G401.6 (cell line): Measurements from ENCODE around the gene EHD2.
"Not testable (repeated sequence)": the region's sequence is repeated elsewhere in the genome, so short reads cannot be mapped to it uniquely, and the experiment has no call there.

Experiments
- FAIRE-seq: peaks from 2 replicates; lab custom pipeline; 2012; peaks lifted over from hg19 to GRCh38; lab: Jason Lieb, UNC

EHD2 gene, protein sequence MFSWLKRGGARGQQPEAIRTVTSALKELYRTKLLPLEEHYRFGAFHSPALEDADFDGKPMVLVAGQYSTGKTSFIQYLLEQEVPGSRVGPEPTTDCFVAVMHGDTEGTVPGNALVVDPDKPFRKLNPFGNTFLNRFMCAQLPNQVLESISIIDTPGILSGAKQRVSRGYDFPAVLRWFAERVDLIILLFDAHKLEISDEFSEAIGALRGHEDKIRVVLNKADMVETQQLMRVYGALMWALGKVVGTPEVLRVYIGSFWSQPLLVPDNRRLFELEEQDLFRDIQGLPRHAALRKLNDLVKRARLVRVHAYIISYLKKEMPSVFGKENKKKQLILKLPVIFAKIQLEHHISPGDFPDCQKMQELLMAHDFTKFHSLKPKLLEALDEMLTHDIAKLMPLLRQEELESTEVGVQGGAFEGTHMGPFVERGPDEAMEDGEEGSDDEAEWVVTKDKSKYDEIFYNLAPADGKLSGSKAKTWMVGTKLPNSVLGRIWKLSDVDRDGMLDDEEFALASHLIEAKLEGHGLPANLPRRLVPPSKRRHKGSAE

DNA sequence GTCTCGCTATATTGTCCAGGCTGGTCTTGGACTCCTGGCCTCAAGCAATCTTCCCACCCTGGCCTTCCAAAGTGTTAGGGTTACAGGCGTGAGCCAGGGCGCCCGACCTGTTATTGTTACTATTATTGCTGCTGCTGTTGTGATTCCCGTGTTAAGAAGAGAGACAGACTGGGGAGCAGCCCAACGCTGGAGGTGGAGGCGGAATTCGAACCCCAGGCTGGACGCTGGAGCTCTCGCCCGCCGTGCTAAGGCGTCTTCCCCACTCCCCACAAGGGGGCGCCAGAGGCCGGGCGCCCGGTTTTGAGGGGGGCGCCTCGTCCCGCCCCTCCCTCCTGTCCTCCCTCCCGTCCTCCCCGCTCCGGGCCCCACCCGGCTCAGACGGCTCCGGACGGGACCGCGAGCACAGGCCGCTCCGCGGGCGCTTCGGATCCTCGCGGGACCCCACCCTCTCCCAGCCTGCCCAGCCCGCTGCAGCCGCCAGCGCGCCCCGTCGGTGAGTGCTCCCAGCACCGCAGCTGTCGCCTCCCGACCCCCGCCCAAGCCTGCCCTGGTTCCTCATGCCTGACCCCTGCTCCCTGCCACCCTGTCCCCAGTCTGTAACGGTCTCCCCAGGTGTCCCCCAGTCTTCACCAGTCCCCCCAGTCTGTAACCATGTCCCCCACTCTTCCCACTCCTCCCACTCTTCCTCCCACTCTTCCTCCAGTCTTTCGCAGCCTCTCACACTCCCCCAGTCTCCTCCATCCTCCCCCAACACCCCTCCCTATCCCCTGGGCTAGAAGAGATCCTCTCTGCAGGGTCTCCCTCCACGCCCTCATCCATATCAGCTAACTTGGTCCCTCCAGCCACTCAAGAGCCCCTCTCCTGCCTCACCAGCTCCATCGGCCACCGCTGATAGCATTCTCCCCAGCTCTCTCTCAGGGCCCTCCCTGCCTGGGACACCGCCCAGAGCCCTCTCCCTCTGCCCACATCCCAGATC is at the start of gene EHD2:
TSS of gene EHD2 (plus strand) at position 377 of the 976 bp plus-strand sequence. CDS start 3,191 bp downstream, outside the sequence.
- no peak for FAIRE-seq

DNA sequence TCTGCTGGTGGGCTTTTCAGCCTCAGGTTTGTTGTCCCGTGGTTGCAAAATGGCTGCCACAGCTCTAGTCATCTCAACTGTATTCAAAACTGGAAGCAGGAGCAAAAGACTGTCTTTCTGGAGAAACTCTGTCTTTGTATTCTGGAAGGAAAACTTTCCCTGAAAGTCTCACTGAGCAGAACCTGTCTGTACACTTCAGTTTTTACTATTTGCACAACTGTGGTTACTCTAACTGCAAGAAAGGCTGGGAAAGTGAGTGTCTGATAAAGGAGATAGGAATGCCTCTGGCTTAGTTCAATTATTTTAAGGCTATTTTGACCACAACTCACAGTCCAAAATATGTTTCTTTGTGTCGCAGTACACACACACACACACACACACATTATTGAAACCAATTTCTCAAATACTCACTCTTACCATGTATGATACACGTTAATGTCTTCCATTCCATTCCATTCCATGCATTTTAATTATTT is 49.7 kb upstream of the EHD2 start:
- FAIRE-seq: no peak

DNA sequence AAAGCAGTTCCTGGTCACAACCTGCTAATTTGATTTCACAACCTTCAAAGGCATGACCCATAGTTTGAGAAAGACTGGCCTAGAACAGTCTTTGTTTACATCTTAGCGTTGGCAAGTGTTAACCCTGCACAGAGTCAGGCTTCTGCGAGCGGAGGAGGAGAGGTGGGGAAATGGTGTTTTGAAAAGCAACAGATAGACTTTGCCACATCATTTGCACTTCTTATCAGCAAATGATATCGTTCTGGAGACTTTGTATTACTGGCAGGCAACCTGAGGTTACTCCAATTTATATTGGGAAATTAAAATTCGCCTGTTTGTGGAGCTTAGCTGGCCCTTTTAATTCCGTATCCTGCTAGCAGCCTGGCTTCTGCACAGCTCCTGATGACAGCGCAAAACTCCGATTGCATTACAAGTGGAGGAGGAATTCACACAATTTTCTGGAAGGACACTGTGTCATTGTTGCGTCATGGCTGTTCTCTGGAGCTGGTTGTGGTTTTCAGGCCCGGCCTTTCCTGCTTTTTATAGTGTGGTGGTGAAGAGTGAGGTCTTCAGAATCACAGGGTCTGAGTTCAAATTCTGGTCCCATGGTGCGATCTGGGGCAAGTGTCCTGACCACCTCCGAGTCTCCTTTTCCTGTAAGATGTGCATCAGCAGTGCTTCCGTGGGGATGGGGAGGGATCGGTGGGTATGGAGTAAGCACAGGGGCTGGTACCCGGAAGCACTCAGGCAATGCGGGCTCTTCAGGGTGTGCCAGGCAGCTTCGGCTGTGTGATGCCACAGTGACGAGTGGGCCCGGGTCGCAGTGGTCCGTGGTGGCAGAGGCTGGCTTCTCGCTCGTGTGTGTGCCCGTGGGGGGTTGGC is 49.1 kb upstream of the EHD2 start:
- FAIRE-seq: no peak

DNA sequence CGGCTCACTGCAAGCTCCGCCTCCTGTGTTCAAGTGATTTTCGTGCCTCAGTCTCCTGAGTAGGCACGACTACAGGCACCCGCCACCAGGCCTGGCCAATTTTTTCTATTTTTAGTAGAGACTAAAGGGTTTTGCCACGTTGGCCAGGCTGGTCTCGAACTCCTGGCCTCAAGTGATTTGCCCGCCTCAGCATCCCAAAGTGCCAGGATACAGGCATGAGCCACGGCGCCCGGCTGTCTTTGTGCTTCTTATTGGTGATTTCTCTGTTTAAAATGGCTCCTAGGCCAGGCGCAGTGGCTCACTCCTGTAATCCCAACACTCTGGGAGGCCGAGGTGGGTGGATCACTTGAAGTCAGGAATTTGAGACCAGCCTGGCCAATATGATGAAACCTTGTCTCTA is 44.7 kb upstream of the EHD2 start:
- not testable (repeated sequence) for FAIRE-seq

GRCh38 chr19:47670736-47671135 is 42.5 kb upstream of the EHD2 start:
- FAIRE-seq: no peak

GRCh38 chr19:47671499-47671898 is 41.7 kb upstream of the EHD2 start:
- no peak for FAIRE-seq

DNA sequence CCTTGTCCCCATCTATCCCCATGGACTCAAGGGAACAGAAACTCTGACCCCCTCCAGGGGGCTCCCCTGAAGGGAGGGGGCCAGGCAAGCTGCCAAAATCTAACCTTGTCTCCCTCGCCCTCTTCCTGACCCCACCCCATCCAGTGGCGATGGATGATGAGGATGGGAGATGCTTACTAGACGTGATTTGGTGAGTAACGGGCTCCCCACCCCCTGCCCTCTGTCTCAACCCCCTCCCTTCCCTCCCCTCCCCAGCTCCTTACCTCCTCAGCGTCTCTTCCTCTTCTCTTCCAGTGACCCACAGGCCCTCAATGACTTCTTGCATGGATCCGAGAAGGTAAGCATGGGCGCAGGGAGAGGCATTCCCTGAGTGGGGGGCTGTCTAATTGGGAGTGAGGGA is 39.8 kb upstream of the EHD2 start:
- no peak for FAIRE-seq

DNA sequence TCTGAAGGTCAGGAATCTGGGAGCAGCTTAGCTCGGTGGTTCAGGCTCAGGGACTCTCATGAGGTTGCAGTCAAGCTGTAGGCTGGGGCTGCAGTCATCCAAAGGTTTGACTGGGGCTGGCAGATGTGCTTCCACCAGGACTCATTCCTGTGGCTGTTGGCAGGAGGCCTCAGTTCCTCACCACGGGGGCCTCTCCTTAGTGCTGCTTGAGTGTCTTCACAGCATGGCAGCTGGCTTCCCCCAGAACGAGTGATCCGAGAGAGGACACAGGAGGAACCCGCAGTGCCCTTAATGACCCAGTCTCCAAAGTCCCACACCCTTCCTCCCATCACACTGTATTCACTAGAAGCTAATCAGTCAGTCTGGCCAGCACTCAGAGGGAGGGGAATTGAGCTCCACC is 38.7 kb upstream of the EHD2 start:
- no peak for FAIRE-seq

DNA sequence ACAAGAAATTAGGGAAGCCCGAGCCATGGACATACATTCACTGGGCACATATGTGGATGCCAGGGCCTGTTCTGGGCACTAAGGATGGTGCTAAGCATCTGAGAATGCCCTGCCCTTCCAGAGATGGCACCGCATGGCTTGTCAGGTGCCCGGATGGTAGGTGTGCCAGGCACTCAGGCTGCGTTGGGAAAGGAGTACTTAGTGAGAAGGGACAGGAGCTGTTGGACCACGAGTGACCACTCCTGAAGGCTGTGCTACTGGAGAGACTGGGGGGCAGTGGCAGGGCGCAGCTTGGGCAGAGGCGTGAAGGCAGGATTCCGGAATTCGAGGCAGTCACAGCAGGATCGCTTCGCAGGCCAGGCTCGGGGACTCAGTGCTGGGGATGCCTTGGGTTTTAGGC is 38.0 kb upstream of the EHD2 start:
- FAIRE-seq: no peak

GRCh38 chr19:47675859-47676258 is 37.4 kb upstream of the EHD2 start:
- no peak for FAIRE-seq

DNA sequence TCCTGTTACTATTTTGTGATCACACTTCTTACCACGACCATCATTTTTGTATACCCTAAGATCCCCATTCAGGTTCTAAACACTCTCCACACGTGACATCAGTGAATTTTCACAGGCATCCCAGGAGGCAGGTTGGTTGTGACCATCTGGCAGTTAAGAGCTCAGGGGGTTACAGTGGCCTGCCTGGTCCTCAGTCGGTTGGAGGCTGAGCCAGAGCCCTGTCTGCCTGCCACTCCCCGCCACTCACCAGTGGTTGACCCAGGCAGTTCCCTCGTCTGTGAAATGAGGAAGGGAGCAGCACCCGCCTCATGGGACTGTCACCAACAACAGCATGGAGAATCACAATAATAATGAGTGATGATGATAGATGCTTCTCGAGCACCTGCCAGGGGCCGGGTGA is 36.4 kb upstream of the EHD2 start:
- FAIRE-seq: no peak

DNA sequence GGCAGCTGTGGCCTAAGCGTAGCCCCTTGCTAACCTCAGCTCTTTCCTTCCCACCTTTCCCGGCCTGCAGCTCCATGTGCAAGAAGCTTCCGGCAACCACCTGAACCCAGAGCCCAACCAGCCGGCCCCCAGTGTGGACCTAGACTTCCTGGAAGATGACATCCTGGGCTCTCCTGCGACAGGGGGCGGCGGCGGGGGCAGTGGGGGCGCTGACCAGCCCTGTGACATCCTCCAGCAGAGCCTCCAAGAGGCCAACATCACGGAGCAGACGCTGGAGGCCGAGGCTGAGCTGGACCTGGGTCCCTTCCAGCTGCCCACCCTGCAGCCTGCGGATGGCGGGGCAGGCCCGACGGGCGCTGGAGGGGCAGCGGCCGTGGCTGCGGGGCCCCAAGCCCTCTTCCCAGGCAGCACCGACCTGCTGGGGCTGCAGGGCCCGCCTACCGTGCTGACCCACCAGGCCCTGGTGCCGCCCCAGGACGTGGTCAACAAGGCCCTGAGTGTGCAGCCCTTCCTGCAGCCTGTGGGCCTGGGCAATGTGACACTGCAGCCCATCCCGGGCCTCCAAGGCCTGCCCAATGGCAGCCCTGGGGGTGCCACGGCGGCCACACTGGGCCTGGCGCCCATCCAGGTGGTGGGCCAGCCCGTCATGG is 33.8 kb upstream of the EHD2 start:
- no peak for FAIRE-seq

DNA sequence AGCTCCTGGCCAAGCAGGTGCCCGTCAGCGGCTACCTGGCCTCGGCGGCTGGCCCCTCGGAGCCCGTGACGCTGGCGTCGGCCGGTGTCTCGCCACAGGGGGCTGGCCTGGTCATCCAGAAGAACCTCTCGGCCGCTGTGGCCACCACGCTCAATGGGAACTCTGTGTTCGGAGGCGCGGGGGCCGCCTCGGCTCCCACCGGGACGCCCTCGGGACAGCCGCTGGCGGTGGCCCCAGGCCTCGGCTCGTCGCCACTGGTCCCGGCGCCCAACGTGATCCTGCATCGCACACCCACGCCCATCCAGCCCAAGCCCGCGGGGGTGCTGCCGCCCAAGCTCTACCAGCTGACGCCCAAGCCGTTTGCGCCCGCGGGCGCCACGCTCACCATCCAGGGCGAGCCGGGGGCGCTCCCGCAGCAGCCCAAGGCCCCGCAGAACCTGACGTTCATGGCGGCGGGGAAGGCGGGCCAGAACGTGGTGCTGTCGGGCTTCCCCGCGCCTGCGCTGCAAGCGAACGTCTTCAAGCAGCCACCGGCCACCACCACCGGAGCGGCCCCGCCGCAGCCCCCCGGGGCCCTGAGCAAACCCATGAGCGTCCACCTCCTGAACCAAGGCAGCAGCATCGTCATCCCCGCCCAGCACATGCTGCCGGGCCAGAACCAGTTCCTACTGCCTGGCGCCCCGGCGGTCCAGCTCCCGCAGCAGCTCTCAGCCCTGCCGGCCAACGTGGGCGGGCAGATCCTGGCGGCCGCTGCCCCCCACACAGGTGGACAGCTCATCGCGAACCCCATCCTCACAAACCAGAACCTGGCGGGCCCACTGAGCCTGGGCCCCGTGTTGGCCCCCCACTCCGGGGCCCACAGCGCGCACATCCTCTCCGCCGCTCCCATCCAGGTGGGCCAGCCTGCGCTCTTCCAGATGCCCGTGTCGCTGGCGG is 33.0 kb upstream of the EHD2 start:
- FAIRE-seq: no peak

GRCh38 chr19:47680858-47681332 is 32.3 kb upstream of the EHD2 start:
- no peak for FAIRE-seq

GRCh38 chr19:47681388-47681787 is 31.8 kb upstream of the EHD2 start:
- FAIRE-seq: no peak

GRCh38 chr19:47681936-47682335 is 31.3 kb upstream of the EHD2 start:
- no peak for FAIRE-seq

- FAIRE-seq: no peak
Observed at GRCh38 chr19:47682939-47683338, 30.3 kb upstream of the EHD2 start.

DNA sequence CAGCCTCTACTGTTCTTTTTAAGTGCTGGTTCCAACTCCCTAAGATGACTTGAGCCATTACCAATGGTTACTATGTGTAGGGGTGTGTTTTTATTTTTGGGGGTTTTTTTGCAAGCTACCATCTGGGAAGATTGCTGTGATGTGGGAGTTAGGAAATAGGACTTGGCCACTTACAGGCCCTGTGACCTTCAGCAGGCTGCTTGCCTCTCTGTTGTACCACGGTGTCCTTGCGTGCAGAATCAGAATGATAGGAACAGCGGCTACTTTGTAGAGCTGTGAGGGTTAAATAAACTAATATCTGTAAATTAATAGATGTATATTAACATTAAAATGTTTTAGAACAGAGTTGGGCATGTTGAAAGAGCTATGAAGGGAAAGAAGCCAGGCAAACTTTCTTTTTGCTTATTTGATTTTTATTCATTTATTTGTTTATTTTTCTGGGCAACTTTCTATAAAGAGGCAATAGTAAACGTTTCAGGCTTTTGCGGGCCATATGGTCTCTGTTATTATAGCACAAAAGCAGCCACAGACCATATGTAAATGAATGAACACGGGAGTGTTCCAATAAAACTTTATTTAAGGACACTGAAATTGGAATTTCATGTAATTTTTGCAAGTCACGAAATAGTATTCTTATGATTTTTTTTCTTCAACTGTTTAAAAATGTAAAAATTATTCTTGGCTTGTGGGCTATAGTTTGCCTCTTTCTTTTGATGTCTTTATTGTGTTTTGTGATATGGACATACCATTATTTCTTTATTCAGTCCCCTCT is 26.4 kb upstream of the EHD2 start:
- no peak for FAIRE-seq

- FAIRE-seq: no peak
Observed at GRCh38 chr19:47687906-47688305, 25.3 kb upstream of the EHD2 start.
